NCI-H69 (cell line): Measurements from ENCODE around the gene GRK5.

Experiments used
- DNase-seq: peaks from one replicate; lab custom pipeline; 2025; lab: John Stamatoyannopoulos, UW

Gene GRK5

GRCh38 chr10:119404719-119405519 lies 197.5 kb downstream of the GRK5 start:
- no peak for DNase-seq

DNA sequence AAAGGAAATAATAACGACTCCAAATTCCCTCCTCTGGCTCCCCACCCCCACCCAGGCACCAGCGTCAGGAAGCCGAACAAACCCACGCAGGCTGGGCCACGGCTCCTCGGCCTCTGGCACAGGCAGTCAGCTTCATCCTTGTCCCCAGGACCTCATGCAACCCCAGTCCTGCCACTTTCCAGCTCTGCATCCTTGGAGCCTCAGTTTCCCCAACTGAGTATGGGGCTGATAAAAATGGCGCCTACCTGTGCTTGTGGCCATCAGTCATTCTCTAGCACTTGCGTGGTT lies 198.1 kb downstream of the GRK5 start:
- no peak for DNase-seq

DNA sequence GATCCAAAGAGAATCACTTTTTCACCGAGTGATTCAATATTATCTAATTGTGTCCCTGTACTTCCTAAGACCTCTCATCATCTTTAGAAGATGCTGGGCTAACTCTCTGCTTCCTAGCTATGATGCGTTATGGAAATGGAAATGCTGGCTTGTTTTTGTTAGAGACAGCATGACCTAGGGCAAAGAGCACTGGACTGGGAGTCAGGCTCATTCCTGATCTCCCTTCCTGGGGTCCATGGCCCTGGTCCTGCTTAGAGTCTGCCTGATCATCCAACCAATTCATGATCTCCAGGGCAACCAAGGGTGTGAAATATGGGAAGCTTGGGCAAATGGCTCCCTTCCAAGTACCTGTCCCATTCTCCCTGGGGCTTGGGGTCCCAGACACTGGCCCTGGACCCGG lies 198.8 kb downstream of the GRK5 start:
- DNase-seq: no peak

DNA sequence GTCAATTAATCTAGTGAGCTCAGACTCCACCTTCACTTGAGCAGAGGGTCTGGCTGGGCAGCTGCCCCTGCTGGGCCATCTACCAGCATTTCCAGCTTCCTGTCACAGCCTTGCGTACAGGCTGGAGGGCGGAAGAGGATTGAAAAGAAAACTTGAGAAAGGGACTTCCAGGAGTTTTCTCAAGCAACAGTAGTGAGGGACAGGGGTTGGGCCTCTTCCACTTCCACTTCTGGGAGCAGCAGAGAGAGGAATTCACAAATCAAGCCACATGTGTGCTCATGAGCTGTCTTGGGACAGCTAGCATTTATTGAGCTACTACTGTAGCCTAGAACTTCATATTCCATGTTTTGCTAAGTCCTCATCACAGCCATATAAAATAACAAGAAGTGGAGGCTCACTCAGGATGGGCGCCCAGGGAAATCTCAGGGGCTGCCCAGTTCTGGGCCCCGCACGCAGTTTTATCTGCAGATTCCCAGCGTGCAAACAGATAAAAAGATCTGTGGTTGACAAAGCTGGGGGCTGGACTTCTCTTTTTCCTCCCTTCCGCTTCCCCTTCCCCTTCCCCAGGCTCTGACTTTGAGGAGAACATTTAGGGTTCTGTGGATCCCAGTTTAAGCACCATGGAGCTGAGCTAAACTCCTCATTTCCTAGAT lies 199.4 kb downstream of the GRK5 start:
- no peak for DNase-seq

GRCh38 chr10:119407254-119407777 lies 199.9 kb downstream of the GRK5 start:
- DNase-seq: no peak

GRCh38 chr10:119408072-119408471 lies 200.7 kb downstream of the GRK5 start:
- no peak for DNase-seq

GRCh38 chr10:119408969-119409371 lies 201.6 kb downstream of the GRK5 start:
- DNase-seq: no peak

DNA sequence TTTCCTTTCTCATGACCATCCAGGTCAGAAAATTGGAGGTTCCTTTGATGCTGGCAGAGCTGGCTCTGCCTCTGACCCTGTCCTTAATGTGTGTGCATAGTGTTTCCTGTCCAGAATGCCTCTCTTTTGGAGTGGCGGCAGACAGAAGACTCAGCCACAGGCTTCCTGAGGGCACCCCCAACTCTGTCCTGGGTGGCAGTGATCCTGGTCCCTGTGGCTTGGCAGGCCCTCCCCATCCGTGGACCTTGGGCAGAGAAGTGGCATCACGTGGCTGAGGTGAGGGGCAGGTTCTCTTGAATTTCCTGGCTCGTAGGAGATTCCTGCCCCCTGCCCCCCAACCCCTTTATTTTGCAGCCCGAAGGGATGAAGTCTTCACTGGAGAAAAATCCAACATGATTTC lies 202.0 kb downstream of the GRK5 start:
- no peak for DNase-seq

GRCh38 chr10:119409906-119410305 lies 202.5 kb downstream of the GRK5 start:
- DNase-seq: no peak

DNA sequence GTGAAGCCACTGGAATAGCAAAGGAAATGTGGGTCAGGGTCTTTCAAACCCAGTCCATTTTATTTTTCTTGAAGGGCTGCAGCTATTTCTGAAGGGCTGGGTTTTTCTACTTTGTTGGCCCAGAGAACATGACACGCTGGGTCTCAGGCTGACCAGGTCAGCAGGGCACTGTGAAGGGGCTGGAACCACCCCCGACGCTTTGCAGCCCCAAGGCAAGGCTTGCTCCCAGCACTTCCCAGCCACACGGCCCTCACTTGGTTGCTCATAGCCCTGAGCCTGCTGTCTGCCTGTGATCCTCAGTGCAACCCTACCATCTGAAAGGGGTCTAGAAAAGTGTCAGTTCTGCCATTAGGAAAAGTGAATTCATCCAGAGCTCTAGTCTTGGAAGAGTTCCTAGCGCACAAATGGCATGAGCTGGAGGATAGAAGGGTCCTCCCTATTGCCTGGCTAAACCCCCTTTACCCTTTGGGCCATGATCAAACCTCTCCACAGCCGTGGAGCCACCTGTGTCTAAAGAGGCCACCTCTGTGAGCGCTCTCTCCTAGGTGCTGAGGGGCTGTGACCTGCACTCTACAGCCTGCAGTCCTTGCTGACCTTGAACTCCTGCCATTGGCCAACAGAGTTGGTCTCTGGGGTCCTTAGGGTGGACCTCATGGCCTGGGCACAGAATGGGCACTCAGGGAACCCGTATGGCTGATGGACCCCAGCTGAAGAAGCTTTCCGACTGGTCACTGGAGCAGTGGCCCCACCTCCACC lies 203.2 kb downstream of the GRK5 start:
- DNase-seq: no peak

DNA sequence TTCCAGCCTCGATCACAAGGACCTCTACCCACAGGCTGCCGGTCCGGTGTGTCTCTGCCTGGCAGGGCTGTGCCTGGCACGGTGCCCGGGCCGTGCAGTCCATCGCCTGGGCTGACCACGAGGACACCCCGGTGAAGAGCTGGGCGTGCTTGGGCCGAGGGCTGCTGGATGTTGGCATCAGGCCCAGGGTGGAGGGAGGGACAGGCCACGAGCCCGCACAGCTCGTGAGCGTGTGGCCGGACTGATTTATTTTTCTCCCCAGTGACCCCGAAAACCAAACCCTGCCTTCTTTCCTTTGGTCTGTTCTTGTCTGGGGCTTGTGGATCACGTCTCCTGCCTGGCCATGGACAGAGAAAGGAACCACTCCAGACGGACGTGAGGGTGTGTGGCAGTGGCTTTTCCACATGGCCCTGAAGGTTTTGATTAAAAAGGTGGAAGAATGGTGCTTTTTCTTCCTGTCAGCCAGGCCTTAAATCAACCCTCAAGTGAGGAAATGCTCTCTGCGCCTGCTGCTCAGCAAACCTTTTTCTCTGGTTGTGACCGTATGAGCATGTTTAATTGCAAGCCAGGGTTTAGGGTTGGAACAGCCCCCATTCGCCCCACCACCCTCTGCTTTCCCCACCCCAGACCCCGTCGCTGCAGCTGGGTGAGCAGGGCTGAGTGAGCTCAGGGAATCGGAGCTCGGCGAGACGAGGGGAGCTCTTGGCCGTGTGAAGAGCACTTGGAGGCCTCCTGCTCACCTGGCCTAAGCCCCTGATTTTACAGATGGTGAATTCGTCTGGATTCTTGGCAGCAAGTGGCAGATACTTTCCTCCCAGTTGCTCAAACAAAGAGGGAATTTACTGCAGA lies 205.1 kb downstream of the GRK5 start:
- no peak for DNase-seq

DNA sequence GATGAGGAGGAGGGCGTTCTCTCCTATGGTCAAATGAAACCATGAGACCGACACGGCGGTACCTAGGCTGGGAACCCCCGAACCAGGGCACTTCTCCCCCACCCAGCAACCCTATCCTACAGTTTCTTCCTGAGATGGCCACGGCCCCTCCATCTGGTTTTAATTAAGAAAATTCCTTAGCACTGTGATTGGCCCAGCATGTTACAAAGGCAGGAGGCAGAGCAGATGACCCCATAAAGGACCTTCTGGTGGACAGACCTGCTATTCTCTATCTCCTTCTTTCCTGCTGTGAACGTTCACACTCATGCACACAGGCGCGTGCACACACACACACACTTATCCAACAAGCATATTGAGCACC lies 205.7 kb downstream of the GRK5 start:
- DNase-seq: no peak

DNA sequence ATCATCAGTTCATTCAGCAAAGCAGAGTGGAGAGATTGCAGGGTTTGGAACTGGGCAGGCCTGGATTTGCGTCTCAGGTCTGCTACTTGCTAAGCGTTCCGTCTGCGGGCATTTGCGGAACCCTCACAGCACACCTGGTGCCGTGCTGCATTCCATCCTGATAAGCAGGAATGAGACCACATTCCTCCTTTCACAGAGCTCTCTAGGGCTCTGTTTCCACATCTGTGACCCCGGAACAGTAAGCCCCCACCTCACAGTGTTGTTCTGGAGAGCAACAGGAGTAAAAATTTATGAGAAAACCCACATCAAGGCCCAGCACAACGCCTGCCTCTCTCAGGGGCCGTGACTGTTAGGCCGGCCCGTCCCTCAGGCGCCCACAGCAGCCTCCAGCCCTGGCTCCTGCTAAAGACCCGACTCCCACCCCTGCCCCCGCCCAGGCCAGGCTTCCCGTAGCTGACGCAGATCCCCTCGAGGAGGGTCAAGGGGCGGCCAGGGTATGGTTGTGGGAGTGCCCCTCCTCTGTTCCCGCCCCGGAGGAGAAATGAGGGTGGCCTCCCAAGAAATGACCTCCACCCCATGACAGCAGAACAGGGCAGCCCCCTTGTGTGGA lies 206.2 kb downstream of the GRK5 start:
- DNase-seq: no peak

GRCh38 chr10:119414081-119414611 lies 206.8 kb downstream of the GRK5 start:
- no peak for DNase-seq

GRCh38 chr10:119415121-119415520 lies 207.8 kb downstream of the GRK5 start:
- DNase-seq: no peak

GRCh38 chr10:119415536-119416503 lies 208.4 kb downstream of the GRK5 start:
- DNase-seq: no peak

GRCh38 chr10:119416855-119417254 lies 209.5 kb downstream of the GRK5 start:
- DNase-seq: peak; percentile 74

- no peak for DNase-seq
These were observed 210.5 kb downstream of the GRK5 start for GRCh38 chr10:119417852-119418251.

DNA sequence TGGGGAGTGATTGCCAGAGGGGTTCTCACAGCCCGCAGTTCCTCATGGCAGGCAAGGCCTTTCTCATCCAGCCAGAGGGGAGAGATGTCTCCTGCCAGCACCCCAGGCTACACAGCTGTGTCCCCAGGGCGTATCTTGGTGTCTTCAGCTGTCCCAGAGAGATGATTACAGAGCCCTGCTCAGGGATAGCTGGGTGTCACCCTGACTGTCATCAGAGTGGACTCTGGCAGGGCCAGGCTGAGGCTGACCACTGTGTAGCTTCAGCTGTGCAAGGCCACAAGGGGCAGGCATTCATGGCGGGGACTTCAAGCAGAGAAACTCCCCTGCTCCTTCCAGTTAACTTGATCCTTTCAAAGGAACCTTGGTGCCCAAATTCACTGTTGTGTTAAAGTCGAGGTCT lies 211.0 kb downstream of the GRK5 start:
- no peak for DNase-seq

GRCh38 chr10:119419931-119420330 lies 212.6 kb downstream of the GRK5 start:
- no peak for DNase-seq
